Measurements from ENCODE around the gene GGPS1.
"Not testable (repeated sequence)": the region's sequence is repeated elsewhere in the genome, so short reads cannot be mapped to it uniquely, and the experiment has no call there.

The GGPS1 gene

DNA sequence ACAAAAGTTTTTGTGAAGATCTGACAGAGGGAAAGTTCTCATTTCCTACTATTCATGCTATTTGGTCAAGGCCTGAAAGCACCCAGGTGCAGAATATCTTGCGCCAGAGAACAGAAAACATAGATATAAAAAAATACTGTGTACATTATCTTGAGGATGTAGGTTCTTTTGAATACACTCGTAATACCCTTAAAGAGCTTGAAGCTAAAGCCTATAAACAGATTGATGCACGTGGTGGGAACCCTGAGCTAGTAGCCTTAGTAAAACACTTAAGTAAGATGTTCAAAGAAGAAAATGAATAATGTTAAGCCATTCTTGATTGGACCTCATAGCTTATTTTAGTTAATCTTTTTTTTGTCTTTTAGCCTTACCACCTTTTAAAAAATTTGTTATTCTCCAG, 14.1 kb downstream of the GGPS1 start:
- no peak for DNase-seq

DNA sequence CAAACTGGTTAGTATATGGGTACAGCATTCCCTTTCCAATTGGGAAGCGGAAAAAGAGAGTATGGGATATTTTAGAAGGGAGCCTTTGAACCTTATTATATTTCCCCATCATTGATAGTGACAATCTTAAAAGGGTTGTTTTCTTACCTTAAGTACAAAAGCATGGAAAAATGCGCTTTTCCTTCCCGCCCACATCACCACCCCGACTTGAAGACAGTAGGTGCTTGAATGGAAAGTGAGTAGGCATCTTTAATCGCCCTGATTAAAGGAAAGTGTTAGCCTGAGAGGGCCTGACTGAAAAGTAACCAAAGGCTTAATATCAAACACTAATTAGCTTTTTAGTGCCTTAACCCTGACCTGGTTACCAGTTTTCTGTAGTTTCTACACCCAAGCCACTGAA, 15.4 kb downstream of the GGPS1 start:
- no peak for DNase-seq

DNA sequence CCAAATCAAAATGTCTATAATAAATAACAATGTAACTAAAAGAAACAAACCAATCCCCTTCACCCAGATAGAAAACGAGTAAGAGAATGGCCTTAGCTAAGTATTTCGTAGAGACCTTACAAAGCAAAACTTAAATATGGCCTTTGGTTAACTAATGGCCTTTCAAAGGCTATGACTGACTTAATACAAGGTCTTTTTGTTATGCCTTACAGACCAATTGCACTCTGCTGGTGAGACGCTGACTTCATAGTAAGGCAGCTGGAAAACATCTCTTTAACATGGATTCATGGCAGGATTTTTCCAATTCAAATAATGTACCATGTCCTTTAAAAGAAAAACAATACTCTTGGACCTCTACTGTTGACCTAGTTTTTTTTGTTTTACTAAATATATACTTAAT, 23.1 kb downstream of the GGPS1 start:
- DNase-seq: no peak

DNA sequence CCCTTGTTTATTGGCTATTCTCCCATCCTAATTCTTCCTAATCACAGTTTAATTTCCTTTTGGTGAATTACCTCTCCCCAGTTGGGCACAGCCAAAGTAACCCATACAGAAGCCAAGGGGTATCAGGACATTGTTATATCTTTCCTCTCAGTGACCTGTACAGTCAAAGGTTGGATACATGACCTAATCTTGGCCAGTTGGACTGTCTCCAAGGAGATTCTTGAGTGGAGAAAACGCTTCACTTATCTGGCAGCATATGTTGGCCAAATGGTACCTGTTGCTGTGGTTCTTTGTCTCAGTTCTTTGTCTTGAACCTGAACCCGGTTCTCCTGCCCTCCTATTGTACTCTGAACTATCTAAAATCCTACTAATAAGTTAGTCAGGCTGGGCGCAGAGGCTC, 23.5 kb downstream of the GGPS1 start:
- no peak for DNase-seq

DNA sequence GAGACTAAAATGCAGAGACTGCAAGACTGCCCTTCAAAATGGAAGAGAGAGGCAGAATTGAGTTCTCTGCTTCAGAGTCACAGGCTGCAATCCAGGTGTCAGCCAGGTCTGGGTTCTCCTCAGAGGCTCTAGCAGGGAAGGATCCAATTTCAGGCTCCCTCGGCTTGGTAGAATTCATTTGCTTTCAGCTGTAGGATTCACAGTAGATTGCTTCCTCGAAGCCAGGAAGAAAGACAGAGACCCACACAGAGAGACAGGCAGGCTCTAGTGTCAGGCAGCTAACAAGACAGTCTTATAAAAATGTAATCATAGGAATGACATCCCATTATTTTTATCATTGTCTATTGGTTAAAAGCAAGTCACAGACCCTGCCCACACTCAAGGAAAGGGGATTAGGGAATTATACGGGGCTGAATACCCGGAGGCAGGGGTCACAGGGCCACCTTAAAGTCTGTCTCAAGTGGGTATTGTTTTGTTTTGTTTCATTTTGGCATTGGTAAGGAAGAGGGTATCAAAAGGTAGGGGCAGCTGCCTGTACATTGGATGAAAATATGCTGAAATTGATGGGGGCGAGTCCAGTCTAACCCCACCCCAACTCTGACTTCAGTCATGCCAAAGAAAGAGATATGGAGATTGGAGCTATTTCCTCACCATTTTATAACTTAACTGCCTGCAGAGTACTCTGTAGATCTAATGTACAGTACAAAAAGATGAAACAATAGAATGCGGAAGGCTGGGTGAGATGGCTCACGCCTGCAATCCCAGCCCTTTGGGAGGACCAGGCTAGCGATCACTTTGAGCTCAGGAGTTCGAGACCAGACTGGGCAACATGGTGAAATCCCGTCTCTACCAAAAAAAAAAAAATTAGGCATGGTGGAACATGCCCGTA, 29.4 kb downstream of the GGPS1 start:
- no peak for DNase-seq

DNA sequence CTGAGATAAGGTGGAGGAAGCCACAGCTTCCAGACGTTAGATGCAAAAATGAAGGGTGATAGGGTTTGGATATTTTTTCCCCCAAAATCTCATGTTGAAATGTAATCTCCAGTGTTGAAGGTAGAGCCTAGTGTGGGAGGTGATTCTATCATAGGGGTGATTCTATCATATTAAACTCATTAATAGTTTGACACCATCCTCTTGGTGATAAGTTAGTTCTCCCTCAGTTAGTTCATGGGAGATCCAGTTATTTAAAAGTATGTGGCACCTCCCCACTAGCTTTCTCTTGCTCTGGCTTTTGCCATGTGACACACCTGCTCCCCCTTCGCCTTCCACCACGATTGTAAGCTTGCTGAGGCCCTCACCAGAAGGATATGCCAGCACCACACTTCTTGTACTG, 30.5 kb downstream of the GGPS1 start:
- DNase-seq: no peak

DNA sequence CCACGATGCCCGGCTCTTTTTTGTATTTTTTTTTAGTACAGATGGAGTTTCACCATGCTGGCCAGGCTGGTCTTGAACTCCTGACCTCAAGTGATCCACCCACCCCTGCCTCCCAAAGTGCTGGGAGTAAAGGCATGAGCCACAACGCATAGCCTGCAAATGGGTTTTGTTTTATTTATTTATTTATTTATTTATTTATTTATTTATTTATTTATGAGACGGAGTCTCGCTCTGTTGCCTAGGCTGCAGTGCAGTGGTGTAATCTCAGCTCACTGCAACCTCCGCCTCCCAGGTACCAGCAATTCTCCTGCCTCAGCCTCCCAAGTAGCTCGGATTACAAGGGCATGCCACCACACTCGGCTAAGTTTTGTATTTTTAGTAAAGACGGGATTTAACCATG, 35.8 kb downstream of the GGPS1 start:
- not testable (repeated sequence) for DNase-seq

DNA sequence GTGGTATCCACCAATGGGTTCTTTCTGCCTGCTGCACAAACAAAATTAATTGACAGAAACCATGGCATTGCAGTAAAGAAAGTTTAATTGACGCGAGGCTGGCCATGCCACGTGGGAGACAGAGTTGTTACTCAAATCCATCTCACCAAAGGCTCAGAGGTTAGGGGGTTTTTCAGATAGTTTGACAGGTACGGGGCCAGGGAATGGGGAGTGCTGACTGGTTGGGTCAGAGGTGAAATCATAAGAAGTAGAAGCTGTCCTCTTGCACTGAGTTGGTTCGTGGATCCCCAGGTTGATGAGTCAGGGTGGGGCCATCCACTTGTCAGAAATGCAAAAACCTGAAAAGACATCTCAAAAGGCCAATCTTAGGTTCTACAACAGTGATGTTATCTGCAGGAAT, 37.9 kb downstream of the GGPS1 start:
- DNase-seq: no peak

DNA sequence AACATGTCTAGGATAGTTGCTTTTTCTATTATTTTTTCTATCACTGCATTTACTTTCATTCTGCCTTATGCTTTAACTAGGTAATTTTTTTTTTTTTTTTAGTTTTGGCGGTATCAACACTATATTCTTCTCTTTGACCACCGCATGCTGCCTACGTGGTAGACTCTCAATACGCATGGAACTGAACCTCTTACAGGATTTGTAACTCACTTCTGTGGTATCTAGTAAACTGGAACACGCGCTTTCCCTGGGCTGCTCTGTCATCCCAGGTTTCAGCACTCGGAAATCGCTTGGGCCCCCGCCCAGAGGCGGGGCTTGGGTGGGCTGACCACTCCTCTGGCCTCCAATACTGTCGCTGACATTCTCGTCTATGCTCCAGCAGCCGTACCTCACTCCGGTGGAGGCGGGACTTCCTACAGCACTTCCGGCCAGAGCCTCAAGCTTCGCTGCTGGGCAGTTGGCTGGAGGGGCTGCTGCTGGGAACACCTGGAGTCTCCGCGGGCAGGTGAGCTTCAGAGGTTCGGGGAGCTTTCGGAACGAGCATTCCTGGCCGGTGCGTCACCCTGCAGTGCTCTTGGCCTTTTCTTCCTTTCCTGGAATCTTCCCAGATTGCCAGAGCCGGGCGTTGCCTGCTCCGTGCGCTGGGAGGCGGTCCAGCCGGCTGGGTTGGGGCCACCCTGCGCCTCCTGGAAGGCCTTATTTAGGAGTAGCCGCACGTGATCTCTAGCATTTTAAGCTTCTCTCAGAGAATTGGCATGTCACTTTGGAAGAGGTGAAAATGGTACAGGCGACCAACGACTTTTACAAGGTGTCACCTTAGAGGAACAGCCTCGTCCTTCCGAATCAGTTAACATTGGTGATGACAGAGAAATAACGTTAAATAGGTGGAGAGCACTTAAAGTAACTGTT, 38.9 kb downstream of the GGPS1 start, which contains the start of gene TBCE:
Gene TBCE, plus strand, starts transcription at position 428 of the 909 bp plus-strand sequence. CDS start 12,623 bp downstream, outside the sequence.
- DNase-seq: peak; percentile 48

DNA sequence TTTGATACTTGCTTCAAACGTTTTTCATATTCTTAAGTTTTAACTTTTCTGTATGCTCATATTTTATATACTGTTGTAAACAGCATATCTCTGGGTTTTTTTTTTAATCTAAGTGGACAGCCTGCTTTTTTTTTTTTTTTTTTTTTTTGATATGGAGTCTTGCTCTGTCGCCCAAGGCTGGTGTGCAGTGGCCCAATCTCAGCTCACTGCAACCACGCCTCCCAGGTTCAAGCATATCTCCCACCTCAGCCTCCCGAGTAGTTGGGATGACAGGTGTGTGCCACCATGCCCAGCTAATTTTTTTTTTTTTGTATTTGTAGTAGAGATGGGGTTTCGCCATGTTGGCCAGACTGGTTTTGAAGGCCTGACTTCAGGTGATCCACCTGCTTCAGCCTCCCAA, 40.1 kb downstream of the GGPS1 start:
- no peak for DNase-seq

DNA sequence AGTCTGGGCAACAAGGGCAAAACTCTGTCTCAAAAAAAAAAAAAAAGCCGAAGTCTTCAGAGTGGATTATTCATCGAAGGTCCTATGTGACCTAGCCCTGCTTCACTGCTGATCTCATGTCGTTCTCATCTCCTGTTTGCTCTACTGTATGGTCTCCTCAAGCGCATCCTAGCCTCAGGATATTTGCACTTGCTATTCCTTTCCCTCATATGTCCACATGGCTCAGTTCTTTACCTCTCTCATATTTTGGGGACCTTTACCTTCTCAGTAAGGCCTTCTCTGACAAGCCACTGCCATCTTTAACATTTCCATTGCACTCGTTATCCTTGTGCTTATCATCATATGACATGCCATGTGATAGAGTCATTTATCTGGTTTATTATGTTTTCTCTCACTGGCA, 41.4 kb downstream of the GGPS1 start:
- no peak for DNase-seq

DNA sequence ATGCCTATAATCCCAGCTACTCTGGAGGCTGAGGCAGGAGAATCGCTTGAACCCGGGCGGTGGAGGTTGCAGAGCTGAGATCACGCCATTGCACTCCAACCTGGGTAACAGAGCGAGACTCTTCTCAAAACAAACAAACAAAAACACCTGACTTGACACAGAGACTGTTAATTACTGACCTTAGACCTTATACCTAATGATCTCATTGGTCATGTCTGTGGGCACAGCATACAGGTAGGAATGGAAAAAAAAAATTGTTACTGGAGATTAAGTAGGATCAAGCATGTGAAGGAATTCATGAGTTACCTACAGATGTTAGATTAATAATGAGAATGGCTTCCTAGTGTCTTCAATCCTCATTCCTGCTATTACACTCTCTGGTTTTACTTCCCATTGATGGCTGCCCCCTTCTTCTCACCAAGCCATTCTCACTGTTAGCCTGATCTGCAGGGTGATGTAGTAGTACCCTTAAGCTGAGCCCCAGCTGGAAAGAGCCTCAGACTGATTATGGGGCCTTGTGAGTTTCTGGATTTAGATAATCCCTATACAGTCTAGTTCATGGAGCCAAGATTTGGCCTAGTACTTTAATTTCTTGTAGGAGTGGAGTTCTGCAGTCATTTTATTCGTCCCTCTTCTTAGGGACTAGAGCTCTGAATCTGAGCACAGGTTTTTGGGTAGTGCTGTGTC, 47.7 kb downstream of the GGPS1 start:
- no peak for DNase-seq

DNA sequence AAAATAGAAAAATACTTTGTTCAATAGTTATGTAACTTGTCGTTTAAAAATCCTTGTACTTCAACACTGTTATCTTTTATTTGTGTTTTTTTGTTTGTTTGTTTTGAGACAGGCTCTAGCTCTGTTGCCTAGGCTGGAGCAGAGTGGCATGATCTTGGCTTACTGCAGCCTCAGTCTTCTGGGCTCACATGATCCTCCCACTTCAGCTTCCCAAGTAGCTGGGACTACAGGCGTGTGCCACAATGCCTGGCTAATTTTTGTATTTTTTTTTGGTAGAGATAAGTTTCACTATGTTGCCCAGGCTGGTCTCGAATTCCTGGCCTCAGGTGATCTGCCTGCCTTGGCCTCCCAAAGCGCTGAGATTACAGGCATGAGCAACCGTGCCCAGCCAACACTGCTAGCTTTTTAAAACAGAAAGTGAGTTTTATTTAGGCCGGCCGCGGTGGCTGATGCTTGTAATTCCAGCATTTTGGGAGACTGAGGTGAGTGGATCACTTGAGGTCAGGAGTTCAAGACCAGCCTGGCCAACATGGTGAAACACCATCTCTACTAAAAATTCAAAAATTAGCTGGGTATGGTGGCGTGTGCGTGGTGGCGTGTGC, 49.9 kb downstream of the GGPS1 start:
- not testable (repeated sequence) for DNase-seq

DNA sequence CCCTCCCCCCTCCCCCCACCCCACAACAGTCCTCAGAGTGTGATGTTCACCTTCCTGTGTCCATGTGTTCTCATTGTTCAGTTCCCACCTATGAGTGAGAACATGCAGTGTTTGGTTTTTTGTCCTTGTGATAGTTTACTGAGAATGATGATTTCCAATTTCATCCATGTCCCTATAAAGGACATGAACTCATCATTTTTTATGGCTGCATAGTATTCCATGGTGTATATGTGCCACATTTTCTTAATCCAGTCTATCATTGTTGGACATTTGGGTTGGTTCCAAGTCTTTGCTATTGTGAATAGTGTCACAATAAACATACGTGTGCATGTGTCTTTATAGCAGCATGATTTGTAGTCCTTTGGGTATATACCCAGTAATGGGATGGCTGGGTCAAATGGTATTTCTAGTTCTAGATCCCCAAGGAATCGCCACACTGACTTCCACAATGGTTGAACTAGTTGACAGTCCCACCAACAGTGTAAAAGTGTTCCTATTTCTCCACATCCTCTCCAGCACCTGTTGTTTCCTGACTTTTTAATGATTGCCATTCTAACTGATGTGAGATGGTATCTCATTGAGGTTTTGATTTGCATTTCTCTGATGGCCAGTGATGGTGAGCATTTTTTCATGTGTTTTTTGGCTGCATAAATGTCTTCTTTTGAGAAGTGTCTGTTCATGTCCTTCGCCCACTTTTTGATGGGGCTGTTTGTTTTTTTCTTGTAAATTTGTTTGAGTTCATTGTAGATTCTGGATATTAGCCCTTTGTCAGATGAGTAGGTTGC, 53.8 kb downstream of the GGPS1 start:
- DNase-seq: not testable (repeated sequence)

DNA sequence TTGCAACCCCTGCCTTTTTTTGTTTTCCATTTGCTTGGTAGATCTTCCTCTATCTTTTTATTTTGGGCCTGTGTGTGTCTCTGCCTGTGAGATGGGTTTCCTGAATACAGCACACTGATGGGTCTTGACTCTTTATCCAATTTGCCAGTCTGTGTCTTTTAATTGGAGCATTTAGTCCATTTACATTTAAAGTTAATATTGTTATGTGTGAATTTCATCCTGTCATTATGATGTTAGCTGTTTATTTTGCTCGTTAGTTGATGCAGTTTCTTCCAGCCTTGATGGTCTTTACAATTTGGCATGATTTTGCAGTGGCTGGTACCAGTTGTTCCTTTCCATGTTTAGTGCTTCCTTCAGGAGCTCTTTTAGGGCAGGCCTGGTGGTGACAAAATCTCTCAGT, 57.3 kb downstream of the GGPS1 start:
- not testable (repeated sequence) for DNase-seq

DNA sequence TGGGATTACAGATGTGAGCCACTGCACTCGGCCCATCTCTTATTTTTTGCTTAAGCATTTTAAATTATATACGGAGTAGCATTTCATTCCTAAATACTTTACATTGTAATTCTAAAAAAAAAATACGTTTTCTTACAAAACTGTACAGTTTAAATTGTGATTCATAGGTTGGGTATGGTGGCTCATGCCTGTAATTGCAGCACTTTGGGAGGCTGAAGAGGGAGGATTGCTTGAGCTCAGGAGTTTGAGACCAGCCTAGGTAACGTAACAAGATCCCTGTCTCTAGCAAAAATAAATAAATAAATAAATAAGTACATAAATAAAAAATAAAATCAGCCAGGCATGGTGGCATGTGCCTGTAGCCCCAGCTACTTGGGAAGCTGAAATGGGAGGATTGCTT, 63.5 kb downstream of the GGPS1 start:
- DNase-seq: no peak

All from cortex of kidney (tissue), 1 donor.